HEK293 (cell line): ENCODE results near the gene UNC5B.
A peak's percentile ranks its signal among the peaks of the same experiment; 100 is the strongest.

Experiments used
- BCL6B ChIP-seq: fragments of 450-650 bp; formaldehyde crosslinking; IDR thresholded peaks from 2 replicates; pipeline ENCODE4 v1.5.1; 2017; ENCODE audit warnings: missing biosample characterization, missing genetic modification characterization
- EGR2 ChIP-seq: fragments of 450-650 bp; formaldehyde crosslinking; IDR thresholded peaks from 2 replicates; pipeline ENCODE4 v1.5.1; 2016; ENCODE audit warnings: low read depth, missing biosample characterization, missing genetic modification characterization
- GLI2 ChIP-seq: fragments of 450-650 bp; formaldehyde crosslinking; IDR thresholded peaks from 2 replicates; pipeline ENCODE4; 2017; ENCODE audit warnings: missing biosample characterization, missing genetic modification characterization, low read depth, borderline replicate concordance
- HOXD13 ChIP-seq: sonication (generic); formaldehyde crosslinking; IDR thresholded peaks from 2 replicates; pipeline ENCODE4 v1.8.0; 2022; ENCODE audit warnings: missing genetic modification reagents, borderline replicate concordance
- KLF7 ChIP-seq: fragments of 450-650 bp; formaldehyde crosslinking; IDR thresholded peaks from 2 replicates; pipeline ENCODE4 v1.5.1; 2016; ENCODE audit warnings: missing biosample characterization, missing genetic modification characterization, borderline replicate concordance
- MEIS1 ChIP-seq: sonication (generic); formaldehyde crosslinking; IDR thresholded peaks from 2 replicates; pipeline ENCODE4 v1.8.1; 2022; ENCODE audit warnings: missing genetic modification reagents, mild to moderate bottlenecking, borderline replicate concordance
- OSR2 ChIP-seq: fragments of 450-650 bp; formaldehyde crosslinking; IDR thresholded peaks from 2 replicates; pipeline ENCODE4 v1.5.1; 2016; ENCODE audit warnings: missing biosample characterization, missing genetic modification characterization
- PRDM2 ChIP-seq: fragments of 450-650 bp; formaldehyde crosslinking; IDR thresholded peaks from 2 replicates; pipeline ENCODE4 v1.5.1; 2016; ENCODE audit warnings: missing biosample characterization, missing genetic modification characterization, borderline replicate concordance
- SALL2 ChIP-seq: fragments of 450-650 bp; formaldehyde crosslinking; IDR thresholded peaks from 2 replicates; pipeline ENCODE4 v1.5.0; 2017; ENCODE audit warnings: missing biosample characterization, mild to moderate bottlenecking, missing genetic modification characterization, borderline replicate concordance
- TRIM28 ChIP-seq: IDR thresholded peaks from 2 replicates; pipeline ENCODE4 v1.6.1; 2011; ENCODE audit warnings: low read length, control low read depth, borderline replicate concordance
- ZBTB6 ChIP-seq: fragments of 450-650 bp; formaldehyde crosslinking; IDR thresholded peaks from 2 replicates; pipeline ENCODE4 v1.5.1; 2017; ENCODE audit warnings: missing biosample characterization, missing genetic modification characterization
- ZEB2 ChIP-seq: fragments of 450-650 bp; formaldehyde crosslinking; IDR thresholded peaks from 2 replicates; pipeline ENCODE4 v1.5.1; 2016; ENCODE audit warnings: missing biosample characterization, missing genetic modification characterization
- ZNF138 ChIP-seq: fragments of 450-650 bp; formaldehyde crosslinking; IDR thresholded peaks from 2 replicates; pipeline ENCODE4 v1.5.1; 2016; ENCODE audit warnings: missing biosample characterization, missing genetic modification characterization, borderline replicate concordance
- ZNF19 ChIP-seq: fragments of 450-650 bp; formaldehyde crosslinking; IDR thresholded peaks from 2 replicates; pipeline ENCODE4; 2016; ENCODE audit warnings: missing biosample characterization, missing genetic modification characterization, low read depth
- ZNF394 ChIP-seq: fragments of 450-650 bp; formaldehyde crosslinking; IDR thresholded peaks from 2 replicates; pipeline ENCODE4 v1.5.1; 2016; ENCODE audit warnings: missing biosample characterization, missing genetic modification characterization, mild to moderate bottlenecking, moderate library complexity, borderline replicate concordance
- ZNF433 ChIP-seq: fragments of 450-650 bp; formaldehyde crosslinking; IDR thresholded peaks from 2 replicates; pipeline ENCODE4 v1.5.1; 2016; ENCODE audit warnings: missing biosample characterization, missing genetic modification characterization, low read depth
- ZNF473 ChIP-seq: fragments of 450-650 bp; formaldehyde crosslinking; IDR thresholded peaks from 2 replicates; pipeline ENCODE4 v1.5.1; 2017; ENCODE audit warnings: missing biosample characterization, missing genetic modification characterization
- ZNF513 ChIP-seq: fragments of 450-650 bp; IDR thresholded peaks from 2 replicates; pipeline ENCODE4 v1.5.1; 2018; ENCODE audit warnings: missing biosample characterization, missing genetic modification characterization
- ZNF549 ChIP-seq: fragments of 450-650 bp; IDR thresholded peaks from 2 replicates; pipeline ENCODE4 v1.5.1; 2018; ENCODE audit warnings: missing biosample characterization, missing genetic modification characterization, mild to moderate bottlenecking, inconsistent platforms, moderate library complexity
- ZNF555 ChIP-seq: fragments of 450-650 bp; formaldehyde crosslinking; conservative IDR thresholded peaks from 2 replicates; pipeline ENCODE4 v1.5.1; 2017; ENCODE audit warnings: missing biosample characterization, mild to moderate bottlenecking, missing genetic modification characterization, inconsistent platforms
- ZNF596 ChIP-seq: fragments of 450-650 bp; IDR thresholded peaks from 2 replicates; pipeline ENCODE4 v1.5.0; 2018; ENCODE audit warnings: missing biosample characterization, mild to moderate bottlenecking, missing genetic modification characterization, moderate library complexity
- ZNF610 ChIP-seq: fragments of 450-650 bp; formaldehyde crosslinking; IDR thresholded peaks from 2 replicates; pipeline ENCODE4 v1.5.1; 2016; ENCODE audit warnings: missing biosample characterization, missing genetic modification characterization, borderline replicate concordance
- ZNF785 ChIP-seq: fragments of 450-650 bp; formaldehyde crosslinking; IDR thresholded peaks from 2 replicates; pipeline ENCODE4 v1.5.1; 2016; ENCODE audit warnings: missing biosample characterization, missing genetic modification characterization
- ZNF837 ChIP-seq: fragments of 450-650 bp; formaldehyde crosslinking; IDR thresholded peaks from 2 replicates; pipeline ENCODE4 v1.5.1; 2016; ENCODE audit warnings: missing biosample characterization, missing genetic modification characterization
- ZNF843 ChIP-seq: fragments of 450-650 bp; formaldehyde crosslinking; IDR thresholded peaks from 2 replicates; pipeline ENCODE4 v1.5.1; 2016; ENCODE audit warnings: missing biosample characterization, missing genetic modification characterization
- ZSCAN18 ChIP-seq: fragments of 450-650 bp; formaldehyde crosslinking; IDR thresholded peaks from 2 replicates; pipeline ENCODE4 v1.5.1; 2016; ENCODE audit warnings: missing biosample characterization, missing genetic modification characterization

The UNC5B gene

GRCh38 chr10:71218046-71218650 lies 5.8 kb downstream of the UNC5B start (continued):
- TF ChIP-seq ZNF473 (tag by site-specific recombination) (no peak), TRIM28 (no peak), ZNF610 (tag by site-specific recombination) (no peak), HOXD13 (CRISPR knock-in tag) (no peak), ZNF549 (tag by site-specific recombination) (no peak), ZNF843 (tag by site-specific recombination) (peak; percentile 66), ZNF555 (tag by site-specific recombination) (no peak), OSR2 (tag by site-specific recombination) (peak; percentile 34; the same call in 1 of the 2 replicates), SALL2 (tag by site-specific recombination) (no peak), GLI2 (tag by site-specific recombination) (no peak), PRDM2 (no peak), ZNF394 (tag by site-specific recombination) (peak; percentile 65; the same call in 1 of the 2 replicates), BCL6B (no peak), ZSCAN18 (no peak), MEIS1 (CRISPR knock-in tag) (no peak), ZNF785 (tag by site-specific recombination) (no peak), KLF7 (tag by site-specific recombination) (peak; percentile 82), ZNF19 (tag by site-specific recombination) (no peak), ZNF596 (tag by site-specific recombination) (no peak), ZNF513 (tag by site-specific recombination) (no peak), ZBTB6 (tag by site-specific recombination) (no peak), ZNF433 (tag by site-specific recombination) (no peak), ZNF837 (tag by site-specific recombination) (no peak), ZNF138 (tag by site-specific recombination) (no peak), ZEB2 (tag by site-specific recombination) (peak; percentile 91), EGR2 (tag by site-specific recombination) (peak; percentile 100)
